HL-60 (cell line): ENCODE measurements around the gene PLEKHG4B.

Source experiments
- DNase-seq, 2 experiments: peaks; one replicate each; pipeline ENCODE4 v3.0.0-alpha.2; 2010 to 2020; ENCODE audit warnings: low read depth in 1 of 2, low spot score in 1 of 2
- H3K27ac ChIP-seq: fragments of 250-450 bp; sonication (Bioruptor Pico); replicated peaks from 2 replicates; pipeline ENCODE4 v1.5.1; 2020; ENCODE audit warnings: mild to moderate bottlenecking, moderate library complexity
- H3K27me3 ChIP-seq: fragments of 250-450 bp; sonication (Bioruptor Pico); 2 replicates; pipeline ENCODE4 v1.5.1; 2021; ENCODE audit warnings: mild to moderate bottlenecking, moderate library complexity; ENCODE audit not compliant: insufficient read depth, poor library complexity, severe bottlenecking
- H3K4me3 ChIP-seq: replicated peaks from 2 replicates; pipeline ENCODE4 v1.5.1; 2011; ENCODE audit warnings: mild to moderate bottlenecking, control low read depth, low read length; ENCODE audit not compliant: insufficient read depth
- CTCF ChIP-seq: IDR thresholded peaks from one replicate; pipeline ENCODE4 v1.5.1; 2011; ENCODE audit warnings: low read length, control low read depth, inconsistent platforms; ENCODE audit not compliant: insufficient read depth
- GABPA ChIP-seq: IDR thresholded peaks from 2 replicates; pipeline ENCODE4 v1.6.1; 2012; ENCODE audit warnings: low read depth
- POLR2AphosphoS5 ChIP-seq: IDR thresholded peaks from 2 replicates; pipeline ENCODE4 v1.6.1; 2012; ENCODE audit warnings: low read depth
- REST ChIP-seq: IDR thresholded peaks from 2 replicates; pipeline ENCODE4 v1.6.1; 2012; ENCODE audit warnings: low read depth; ENCODE audit not compliant: insufficient replicate concordance
- SPI1 ChIP-seq: IDR thresholded peaks from 2 replicates; pipeline ENCODE4 v1.6.1; 2012; ENCODE audit warnings: low read depth, mild to moderate bottlenecking, borderline replicate concordance

The PLEKHG4B gene

DNA sequence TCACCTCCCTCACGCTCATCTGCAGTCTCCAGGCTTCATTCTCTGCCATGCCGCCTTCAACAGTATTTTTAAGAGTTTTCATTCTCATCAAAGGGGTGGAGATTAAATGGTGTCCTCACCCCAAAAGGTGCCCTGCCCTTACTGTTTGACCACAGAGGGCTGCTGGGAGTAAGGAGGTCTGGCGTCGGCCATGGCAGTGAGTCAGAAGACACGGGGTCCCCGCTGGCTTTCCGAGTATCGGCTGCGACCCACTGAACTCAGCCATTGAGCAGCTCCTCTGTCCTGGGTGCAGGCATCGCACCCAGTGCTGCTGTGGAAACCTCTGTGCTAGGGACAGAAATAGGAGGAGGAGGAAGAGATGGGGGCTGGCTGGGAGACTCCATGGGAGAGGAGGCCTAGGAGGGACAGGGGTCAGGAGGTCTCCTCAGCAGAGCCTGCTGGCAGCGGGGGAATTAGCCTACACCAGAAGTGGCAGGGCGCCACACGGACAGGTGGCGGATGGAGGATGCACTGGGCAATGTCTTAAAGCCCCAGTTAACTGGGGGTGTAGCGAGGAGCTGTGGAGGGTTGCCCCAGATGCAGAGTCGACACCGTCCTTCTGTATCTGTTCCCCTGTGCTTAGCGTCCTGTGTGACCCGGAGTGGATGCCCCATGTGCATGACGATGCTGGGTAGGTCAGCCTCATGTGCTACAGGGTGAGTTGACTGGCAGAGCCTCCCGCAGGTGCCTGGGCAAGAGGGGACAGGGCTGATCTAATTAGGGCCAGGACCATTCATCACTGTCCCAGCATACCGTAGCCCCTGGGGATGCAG, 15.4 kb upstream of the PLEKHG4B start:
- H3K27ac ChIP-seq = no peak overlapping the region
- no peak overlapping the region for H3K4me3 ChIP-seq
- H3K27me3 ChIP-seq = no peaks in the 10 kb centered on the region
- no peak for DNase-seq
- TF ChIP-seq REST = no peak
- no peak for TF ChIP-seq SPI1
- no peak for TF ChIP-seq GABPA
- TF ChIP-seq POLR2AphosphoS5 = no peak
- TF ChIP-seq CTCF = no peak

DNA sequence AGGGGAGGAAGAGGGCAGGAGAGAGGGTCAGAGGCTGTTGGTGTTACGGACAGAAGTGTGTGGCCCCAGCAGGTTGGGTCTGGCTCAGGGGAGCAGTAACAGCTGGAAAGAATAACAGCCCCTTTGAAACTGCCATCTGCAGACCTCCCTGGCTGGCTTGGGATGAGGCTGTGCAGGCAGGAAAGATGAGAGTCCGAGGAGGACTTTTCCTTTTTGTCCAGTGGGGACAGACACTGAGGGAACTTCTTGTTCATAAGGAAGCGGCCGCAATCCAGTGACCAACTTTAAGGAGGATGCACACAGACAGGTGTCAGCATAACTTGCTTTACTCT, 14.8 kb upstream of the PLEKHG4B start:
- TF ChIP-seq REST = no peak
- no peaks in the 10 kb centered on the region for H3K27me3 ChIP-seq

GRCh38 chr5:77546-77945, 14.4 kb upstream of the PLEKHG4B start:
- no peak overlapping the region for H3K27ac ChIP-seq
- TF ChIP-seq CTCF = no peak
- TF ChIP-seq GABPA = no peak
- no peak for TF ChIP-seq SPI1
- no peak for TF ChIP-seq REST
- no peak for TF ChIP-seq POLR2AphosphoS5
- H3K27me3 ChIP-seq = no peaks in the 10 kb centered on the region
- DNase-seq = no peak
- H3K4me3 ChIP-seq = no peak overlapping the region

More for the DNA sequence above, 14.8 kb upstream of the PLEKHG4B start:
- H3K4me3 ChIP-seq = no peak overlapping the region
- no peak overlapping the region for H3K27ac ChIP-seq
- no peak for DNase-seq
